A549 (cell line): ENCODE measurements around the gene RNF14. TPM values are rescaled to one million over a fixed set of nuclear protein-coding genes. Genes with fewer than 3 reads are reported as not detected.

Experiments
- ATAC-seq, 2 experiments: fragments of 200-7000 bp in 1 of 2; fragments of >200 bp in 1 of 2; cut with Nextera tagmentation in 1 of 2; cut with Tn5 transposase in 1 of 2; 3 replicates each; pipeline versions ENCODE4 v1.8.0 to v1.9.1; 2018 to 2020; ENCODE audit warnings: mild to moderate bottlenecking in 1 of 2, moderate library complexity in 1 of 2
- CTCF ChIA-PET: fragments of 300-600 bp; sonication (Branson Sonifier 250); formaldehyde crosslinking; extraction: SDS; loops from one replicate; lab custom pipeline; 2021; ENCODE audit warnings: antibody characterized with exemption, inconsistent platforms; lab: Yijun Ruan, JAX
- POLR2A ChIA-PET: fragments of 350-600 bp; formaldehyde crosslinking; extraction: SDS; loops from one replicate; lab custom pipeline; 2021; ENCODE audit warnings: antibody characterized with exemption, inconsistent platforms; lab: Yijun Ruan, JAX
- DNase-seq, 2 experiments: peaks; one replicate each; pipeline versions ENCODE4 v3.0.0 to v3.0.0-alpha.2; 2011 to 2016; ENCODE audit warnings: low read depth in 1 of 2, low spot score in 1 of 2
- FAIRE-seq: peaks from 2 replicates; lab custom pipeline; 2011; peaks lifted over from hg19 to GRCh38; lab: Jason Lieb, UNC
- H3K27ac ChIP-seq, 2 experiments: fragments of >200 bp; sonication (Bioruptor Twin); formaldehyde crosslinking; 3 replicates each; pipeline ENCODE4 v1.5.1; 2016 to 2017
- H3K4me1 ChIP-seq: fragments of >200 bp; sonication (Bioruptor Twin); formaldehyde crosslinking; 3 replicates; pipeline ENCODE4 v1.6.1; 2016
- H3K4me2 ChIP-seq: fragments of >200 bp; sonication (Bioruptor Twin); formaldehyde crosslinking; 3 replicates; pipeline ENCODE4 v1.6.1; 2016
- H3K4me3 ChIP-seq: fragments of >200 bp; sonication (Bioruptor Twin); formaldehyde crosslinking; 3 replicates; pipeline ENCODE4 v1.5.1; 2016
- H3K9me3 ChIP-seq: fragments of >200 bp; sonication (Bioruptor Twin); formaldehyde crosslinking; 3 replicates; pipeline ENCODE4 v1.6.1; 2016
- CEBPB ChIP-seq, 2 experiments: fragments of >200 bp in 1 of 2; sonication (Bioruptor Twin) in 1 of 2; formaldehyde crosslinking in 1 of 2; IDR thresholded peaks; 2 replicates each; pipeline ENCODE4 v1.6.1; 2012 to 2016
- CHD2 ChIP-seq: fragments of 150-350 bp; IDR thresholded peaks from 2 replicates; pipeline ENCODE4 v1.6.1; 2014; ENCODE audit warnings: low read length; ENCODE audit not compliant: partially characterized antibody
- CHD4 ChIP-seq: fragments of 200-600 bp; sonication (generic); IDR thresholded peaks from 2 replicates; pipeline ENCODE4 v1.6.1; 2016; ENCODE audit warnings: antibody characterized with exemption, mild to moderate bottlenecking, borderline replicate concordance
- EHF ChIP-seq: fragments of 250-450 bp; sonication (Bioruptor Pico); IDR thresholded peaks from 2 replicates; pipeline ENCODE4 v1.5.0; 2020; ENCODE audit warnings: mild to moderate bottlenecking
- EHMT2 ChIP-seq: fragments of 200-600 bp; sonication (generic); IDR thresholded peaks from 2 replicates; pipeline ENCODE4 v1.6.1; 2016; ENCODE audit warnings: antibody characterized with exemption, low read depth, mild to moderate bottlenecking, moderate library complexity
- EP300 ChIP-seq, 2 experiments: fragments of >200 bp; sonication (Bioruptor Twin); formaldehyde crosslinking; IDR thresholded peaks; 2 replicates in 1 of 2; 3 replicates in 1 of 2; pipeline ENCODE4 v1.6.1; 2016 to 2017
- FOSL2 ChIP-seq, 2 experiments: fragments of 450-650 bp in 1 of 2; fragments of >200 bp in 1 of 2; sonication (Bioruptor Twin) in 1 of 2; formaldehyde crosslinking; IDR thresholded peaks; 2 replicates each; pipeline versions ENCODE4 v1.5.0 to v1.6.1; 2016 to 2020; ENCODE audit warnings: mild to moderate bottlenecking in 1 of 2, moderate library complexity in 1 of 2
- FOXS1 ChIP-seq: fragments of 250-450 bp; sonication (Bioruptor Pico); IDR thresholded peaks from 2 replicates; pipeline ENCODE4 v1.5.0; 2020; ENCODE audit warnings: mild to moderate bottlenecking, moderate library complexity
- HDAC2 ChIP-seq: fragments of 200-600 bp; sonication (generic); IDR thresholded peaks from 2 replicates; pipeline ENCODE4 v1.6.1; 2016
- HEYL ChIP-seq: fragments of 250-450 bp; sonication (Bioruptor Pico); IDR thresholded peaks from 2 replicates; pipeline ENCODE4 v1.8.0; 2021; ENCODE audit warnings: mild to moderate bottlenecking, moderate library complexity
- JUN ChIP-seq, 2 experiments: fragments of >200 bp; sonication (Bioruptor Twin); formaldehyde crosslinking; IDR thresholded peaks; 2 replicates in 1 of 2; 3 replicates in 1 of 2; pipeline ENCODE4 v1.6.1; 2016 to 2017
- KDM1A ChIP-seq: fragments of 200-600 bp; sonication (generic); IDR thresholded peaks from 2 replicates; pipeline ENCODE4 v1.6.1; 2016; ENCODE audit warnings: low read depth, mild to moderate bottlenecking
- MAFK ChIP-seq: fragments of 450-650 bp; IDR thresholded peaks from 2 replicates; pipeline ENCODE4 v1.6.1; 2014; ENCODE audit not compliant: partially characterized antibody
- MAX ChIP-seq: IDR thresholded peaks from 2 replicates; pipeline ENCODE4 v1.6.1; 2012
- MAZ ChIP-seq: fragments of 150-350 bp; IDR thresholded peaks from 2 replicates; pipeline ENCODE4 v1.6.1; 2014; ENCODE audit warnings: antibody characterized with exemption, low read depth, low read length, borderline replicate concordance
- MYC ChIP-seq: IDR thresholded peaks from 2 replicates; pipeline ENCODE4 v1.6.1; 2012; ENCODE audit warnings: mild to moderate bottlenecking, inconsistent platforms, low read length, improper control_type of control experiment, borderline replicate concordance
- NFE2L2 ChIP-seq: fragments of 150-350 bp; conservative IDR thresholded peaks from 2 replicates; pipeline ENCODE4 v1.6.1; 2014; ENCODE audit warnings: low read length
- NR3C1 ChIP-seq: fragments of >200 bp; sonication (Bioruptor Twin); formaldehyde crosslinking; IDR thresholded peaks from 3 replicates; pipeline ENCODE4 v1.6.1; 2017
- PBX3 ChIP-seq: IDR thresholded peaks from 2 replicates; pipeline ENCODE4 v1.6.1; 2012
- PHF8 ChIP-seq: fragments of 200-600 bp; sonication (generic); IDR thresholded peaks from 2 replicates; pipeline ENCODE4 v1.6.1; 2016; ENCODE audit warnings: low read depth, mild to moderate bottlenecking, antibody characterized with exemption, moderate library complexity, borderline replicate concordance
- POLR2A ChIP-seq: IDR thresholded peaks from 2 replicates; pipeline ENCODE4 v1.6.1; 2012; ENCODE audit warnings: mild to moderate bottlenecking, low read length
- POLR2AphosphoS2 ChIP-seq: conservative IDR thresholded peaks from 2 replicates; pipeline ENCODE4 v1.6.1; 2012; ENCODE audit warnings: low read length, improper control_type of control experiment, inconsistent platforms
- RCOR1 ChIP-seq: fragments of 150-350 bp; IDR thresholded peaks from 2 replicates; pipeline ENCODE4 v1.6.1; 2014; ENCODE audit warnings: antibody characterized with exemption, low read length, low read depth
- RNF2 ChIP-seq: fragments of 200-600 bp; sonication (generic); IDR thresholded peaks from 2 replicates; pipeline ENCODE4 v1.6.1; 2016; ENCODE audit warnings: low read depth, mild to moderate bottlenecking, antibody characterized with exemption, moderate library complexity, borderline replicate concordance
- SMC3 ChIP-seq: fragments of >200 bp; sonication (Bioruptor Twin); formaldehyde crosslinking; IDR thresholded peaks from 3 replicates; pipeline ENCODE4 v1.6.1; 2018; ENCODE audit warnings: inconsistent platforms
- SREBF2 ChIP-seq: fragments of 450-650 bp; IDR thresholded peaks from 2 replicates; pipeline ENCODE4 v1.6.1; 2014; ENCODE audit warnings: mild to moderate bottlenecking, moderate library complexity
- TFCP2L1 ChIP-seq: fragments of 250-450 bp; sonication (Bioruptor Pico); IDR thresholded peaks from 2 replicates; pipeline ENCODE4 v1.5.0; 2021; ENCODE audit warnings: mild to moderate bottlenecking
- TP53 ChIP-seq: fragments of 250-450 bp; sonication (Bioruptor Pico); IDR thresholded peaks from 2 replicates; pipeline ENCODE4 v1.5.0; 2021; ENCODE audit warnings: mild to moderate bottlenecking, moderate library complexity
- ZFP36 ChIP-seq: fragments of 450-650 bp; IDR thresholded peaks from 2 replicates; pipeline ENCODE4 v1.6.1; 2014; ENCODE audit warnings: borderline replicate concordance; ENCODE audit not compliant: partially characterized antibody
- WGBS: methylation state at CpG from one replicate; pipeline ENCODE4 v1.1.6; 2017; ENCODE audit errors: missing lambda C conversion rate; 5-methylcytosine and 5-hydroxymethylcytosine counted together
- polyA plus RNA-seq, 4 experiments: library from polyadenylated mRNA; depleted of rRNA in 3 of 4; stranded (reverse); fragments of >200 nt; fragmentation: RNase III in 1 of 4; extraction: RNeasy Plus Mini Kit Qiagen cat#74134 plus additional on column Dnase treatment in 1 of 4; gene quantifications; 2 replicates in 3 of 4; 3 replicates in 1 of 4; pipeline ENCODE4 v1.2.3, GENCODE V29; 2011 to 2017
- TF ChIP-seq, protein P1 (sequence below): IDR thresholded peaks from 2 replicates; pipeline ENCODE4 v1.6.1; 2012; ENCODE audit warnings: low read depth, borderline replicate concordance
- TF ChIP-seq, protein P2 (sequence below): fragments of 250-450 bp; sonication (Bioruptor Pico); IDR thresholded peaks from 2 replicates; pipeline ENCODE4 v1.5.0; 2021; ENCODE audit warnings: mild to moderate bottlenecking, moderate library complexity, borderline replicate concordance
- TF ChIP-seq, protein P3 (sequence below): fragments of 200-600 bp; sonication (generic); IDR thresholded peaks from 2 replicates; pipeline ENCODE4 v1.6.1; 2016; ENCODE audit warnings: antibody characterized with exemption, mild to moderate bottlenecking, moderate library complexity

The RNF14 gene
- polyA plus RNA-seq, 2 of the 4 experiments (the other 2 are of a cell fraction): 43.2 to 47.4 TPM

DNA sequence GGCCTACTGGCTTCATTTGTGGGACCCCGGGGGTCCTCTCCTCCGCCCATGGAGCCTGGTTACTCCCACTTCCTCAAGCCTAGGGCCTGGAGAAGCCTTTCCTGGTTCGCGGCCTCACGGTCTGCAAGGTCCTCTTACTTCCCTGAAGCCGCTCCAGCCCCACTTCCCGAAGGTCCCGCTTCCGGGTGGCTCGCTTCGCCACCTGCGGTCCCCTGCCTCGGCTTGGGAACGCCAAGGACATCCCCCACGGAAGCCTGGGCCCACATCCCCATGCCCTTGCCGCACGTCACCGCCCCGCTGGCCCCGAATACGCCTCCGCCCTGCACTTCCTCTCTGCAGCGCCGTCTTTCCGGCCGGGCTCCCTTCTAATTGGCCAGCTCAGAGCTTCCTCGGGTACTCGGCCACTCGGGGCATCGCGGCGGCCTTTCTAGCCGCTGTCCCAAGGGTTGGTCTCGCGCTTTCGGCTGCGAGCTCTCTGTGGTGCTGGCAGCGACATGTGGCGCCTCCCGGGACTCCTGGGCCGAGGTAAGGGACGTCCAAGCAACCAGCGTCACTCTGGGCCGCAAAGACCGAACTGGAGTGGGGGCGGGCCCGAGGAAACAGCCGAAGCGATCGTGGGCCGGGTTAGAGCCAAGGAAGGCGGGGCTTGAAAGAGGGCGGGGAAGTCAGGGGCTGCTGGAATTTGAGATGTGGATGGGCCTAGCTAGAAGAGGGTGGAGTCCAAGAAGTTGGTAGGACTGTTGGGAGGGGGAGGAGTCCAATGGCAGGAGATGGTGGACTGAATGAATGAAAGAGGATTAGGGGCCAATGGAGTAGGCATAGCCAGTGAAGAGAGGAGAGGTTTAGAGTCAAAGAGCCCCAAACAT is 45.2 kb upstream of the RNF14 start, which contains the start of gene DELE1:
DELE1 (plus strand) TSS at position 424 of the 866 bp plus-strand sequence; CDS start at position 495, 71 bp downstream.
- Histone ChIP-seq H3K27ac (peak within 1 kb of the TSS; percentile 92 to 99), H3K4me3 (peak within 1 kb of the TSS; percentile 89), H3K4me1 (peaks cover 12% of the 10 kb centered on the region), H3K4me2 (peak within 1 kb of the TSS; percentile 97), H3K9me3 (no peaks in the 10 kb centered on the region)
- DNase-seq (peak; percentile 95 to 96), ATAC-seq (peak; percentile 98 to 99), FAIRE-seq (no peak)
- WGBS: 0% methylated on average over 23 of the region's 53 CpGs
- POLR2A ChIA-PET: interaction anchor here (0.6 to 2.0 kb wide), 21 partner anchors 10 to 1735 kb away, joined by 3 to 28 read pairs (median 4); partner anchors contain the start of genes HDAC3, PCDH1, PCDH12 and RELL2
- CTCF ChIA-PET: interaction anchor here (1.0 to 3.1 kb wide), 9 partner anchors 10 to 232 kb away, joined by 3 to 13 read pairs (median 4); partner anchors contain the start of genes PCDH1 and RNF14
- TF ChIP-seq EHMT2 (no peak), CHD2 (peak; percentile 22), POLR2A (peak; percentile 80), SREBF2 (no peak), MAZ (no peak), HEYL (CRISPR knock-in tag) (no peak), TP53 (CRISPR knock-in tag) (no peak), PHF8 (peak; percentile 98), HDAC2 (no peak), PBX3 (peak; percentile 35; the same call in 1 of the 2 replicates), MYC (peak; percentile 56), NR3C1 (no peak), EP300 (IDR thresholded peaks at IDR 0.05) (no peak), RCOR1 (no peak), EHF (CRISPR knock-in tag) (no peak; the same call in 1 of the 2 replicates), CHD4 (no peak), FOXS1 (CRISPR knock-in tag) (no peak), MAFK (no peak), RNF2 (no peak), CEBPB (IDR thresholded peaks at IDR 0.05) (no peak), ZFP36 (no peak), SMC3 (no peak), FOSL2 (IDR thresholded peaks at IDR 0.05) (no peak), FOSL2 (CRISPR knock-in tag; IDR thresholded peaks at IDR 0.05) (no peak), TFCP2L1 (CRISPR knock-in tag) (no peak), POLR2AphosphoS2 (no peak), KDM1A (no peak), JUN (IDR thresholded peaks at IDR 0.05) (peak; percentile 87 to 93), NFE2L2 (no peak), MAX (peak; percentile 87)
- TF ChIP-seq, protein P1, sequence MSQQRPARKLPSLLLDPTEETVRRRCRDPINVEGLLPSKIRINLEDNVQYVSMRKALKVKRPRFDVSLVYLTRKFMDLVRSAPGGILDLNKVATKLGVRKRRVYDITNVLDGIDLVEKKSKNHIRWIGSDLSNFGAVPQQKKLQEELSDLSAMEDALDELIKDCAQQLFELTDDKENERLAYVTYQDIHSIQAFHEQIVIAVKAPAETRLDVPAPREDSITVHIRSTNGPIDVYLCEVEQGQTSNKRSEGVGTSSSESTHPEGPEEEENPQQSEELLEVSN: peak; percentile 49; the same call in 1 of the 2 replicates
- TF ChIP-seq, protein P2, sequence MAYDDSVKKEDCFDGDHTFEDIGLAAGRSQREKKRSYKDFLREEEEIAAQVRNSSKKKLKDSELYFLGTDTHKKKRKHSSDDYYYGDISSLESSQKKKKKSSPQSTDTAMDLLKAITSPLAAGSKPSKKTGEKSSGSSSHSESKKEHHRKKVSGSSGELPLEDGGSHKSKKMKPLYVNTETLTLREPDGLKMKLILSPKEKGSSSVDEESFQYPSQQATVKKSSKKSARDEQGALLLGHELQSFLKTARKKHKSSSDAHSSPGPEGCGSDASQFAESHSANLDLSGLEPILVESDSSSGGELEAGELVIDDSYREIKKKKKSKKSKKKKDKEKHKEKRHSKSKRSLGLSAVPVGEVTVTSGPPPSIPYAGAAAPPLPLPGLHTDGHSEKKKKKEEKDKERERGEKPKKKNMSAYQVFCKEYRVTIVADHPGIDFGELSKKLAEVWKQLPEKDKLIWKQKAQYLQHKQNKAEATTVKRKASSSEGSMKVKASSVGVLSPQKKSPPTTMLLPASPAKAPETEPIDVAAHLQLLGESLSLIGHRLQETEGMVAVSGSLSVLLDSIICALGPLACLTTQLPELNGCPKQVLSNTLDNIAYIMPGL: no peak; the same call in 1 of the 2 replicates
- TF ChIP-seq, protein P3, sequence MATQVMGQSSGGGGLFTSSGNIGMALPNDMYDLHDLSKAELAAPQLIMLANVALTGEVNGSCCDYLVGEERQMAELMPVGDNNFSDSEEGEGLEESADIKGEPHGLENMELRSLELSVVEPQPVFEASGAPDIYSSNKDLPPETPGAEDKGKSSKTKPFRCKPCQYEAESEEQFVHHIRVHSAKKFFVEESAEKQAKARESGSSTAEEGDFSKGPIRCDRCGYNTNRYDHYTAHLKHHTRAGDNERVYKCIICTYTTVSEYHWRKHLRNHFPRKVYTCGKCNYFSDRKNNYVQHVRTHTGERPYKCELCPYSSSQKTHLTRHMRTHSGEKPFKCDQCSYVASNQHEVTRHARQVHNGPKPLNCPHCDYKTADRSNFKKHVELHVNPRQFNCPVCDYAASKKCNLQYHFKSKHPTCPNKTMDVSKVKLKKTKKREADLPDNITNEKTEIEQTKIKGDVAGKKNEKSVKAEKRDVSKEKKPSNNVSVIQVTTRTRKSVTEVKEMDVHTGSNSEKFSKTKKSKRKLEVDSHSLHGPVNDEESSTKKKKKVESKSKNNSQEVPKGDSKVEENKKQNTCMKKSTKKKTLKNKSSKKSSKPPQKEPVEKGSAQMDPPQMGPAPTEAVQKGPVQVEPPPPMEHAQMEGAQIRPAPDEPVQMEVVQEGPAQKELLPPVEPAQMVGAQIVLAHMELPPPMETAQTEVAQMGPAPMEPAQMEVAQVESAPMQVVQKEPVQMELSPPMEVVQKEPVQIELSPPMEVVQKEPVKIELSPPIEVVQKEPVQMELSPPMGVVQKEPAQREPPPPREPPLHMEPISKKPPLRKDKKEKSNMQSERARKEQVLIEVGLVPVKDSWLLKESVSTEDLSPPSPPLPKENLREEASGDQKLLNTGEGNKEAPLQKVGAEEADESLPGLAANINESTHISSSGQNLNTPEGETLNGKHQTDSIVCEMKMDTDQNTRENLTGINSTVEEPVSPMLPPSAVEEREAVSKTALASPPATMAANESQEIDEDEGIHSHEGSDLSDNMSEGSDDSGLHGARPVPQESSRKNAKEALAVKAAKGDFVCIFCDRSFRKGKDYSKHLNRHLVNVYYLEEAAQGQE: peak; percentile 38; the same call in 1 of the 2 replicates
